Choroid plexus epithelial cell (primary cell): ENCODE measurements around the gene BCL2.

Source experiments
- DNase-seq: peaks from one replicate; pipeline ENCODE4 v3.0.0-alpha.2; 2010; ENCODE audit warnings: low read depth
- H3K4me3 ChIP-seq: 2 replicates; pipeline ENCODE4 v1.5.1; 2011; ENCODE audit warnings: low read depth, mild to moderate bottlenecking, control low read depth, low read length, moderate library complexity
- CTCF ChIP-seq: conservative IDR thresholded peaks from 2 replicates; pipeline ENCODE4 v1.5.1; 2011; ENCODE audit warnings: low read depth, mild to moderate bottlenecking, control low read depth, inconsistent platforms, low read length, moderate library complexity

The BCL2 gene

GRCh38 chr18:63271881-63272299 lies 47.7 kb downstream of the BCL2 start:
- no peak for DNase-seq
- no peak for TF ChIP-seq CTCF
- no peak overlapping the region for H3K4me3 ChIP-seq

GRCh38 chr18:63271148-63271547 lies 48.4 kb downstream of the BCL2 start:
- TF ChIP-seq CTCF = no peak
- no peak overlapping the region for H3K4me3 ChIP-seq
- DNase-seq = no peak

- DNase-seq = peak; percentile 47
- no peak for TF ChIP-seq CTCF
Measured at GRCh38 chr18:63267975-63268721, 51.4 kb downstream of the BCL2 start.

GRCh38 chr18:63266888-63267790 lies 52.4 kb downstream of the BCL2 start:
- no peak overlapping the region for H3K4me3 ChIP-seq
- TF ChIP-seq CTCF = no peak
- no peak for DNase-seq

More at GRCh38 chr18:63267975-63268721, 51.4 kb downstream of the BCL2 start:
- H3K4me3 ChIP-seq = no peak overlapping the region

- TF ChIP-seq CTCF = no peak
- DNase-seq = no peak
- H3K4me3 ChIP-seq = no peak overlapping the region
Measured at GRCh38 chr18:63265326-63265725, 54.2 kb downstream of the BCL2 start.

- no peak overlapping the region for H3K4me3 ChIP-seq
- no peak for DNase-seq
- no peak for TF ChIP-seq CTCF
Measured at GRCh38 chr18:63264871-63265270, 54.7 kb downstream of the BCL2 start.

GRCh38 chr18:63263444-63263843 lies 56.1 kb downstream of the BCL2 start:
- no peak for TF ChIP-seq CTCF
- no peak for DNase-seq
- no peak overlapping the region for H3K4me3 ChIP-seq
